NCI-H748 (cell line): Measurements from ENCODE around the gene DERA.
"Not testable (repeated sequence)": the region's sequence is repeated elsewhere in the genome, so short reads cannot be mapped to it uniquely, and the experiment has no call there.

ENCODE experiments used
- DNase-seq: peaks from one replicate; lab custom pipeline; 2025; ENCODE audit not compliant: unreplicated experiment; lab: John Stamatoyannopoulos, UW

DERA gene

GRCh38 chr12:15997910-15998309 lies 86.8 kb downstream of the DERA start:
- no peak for DNase-seq

DNA sequence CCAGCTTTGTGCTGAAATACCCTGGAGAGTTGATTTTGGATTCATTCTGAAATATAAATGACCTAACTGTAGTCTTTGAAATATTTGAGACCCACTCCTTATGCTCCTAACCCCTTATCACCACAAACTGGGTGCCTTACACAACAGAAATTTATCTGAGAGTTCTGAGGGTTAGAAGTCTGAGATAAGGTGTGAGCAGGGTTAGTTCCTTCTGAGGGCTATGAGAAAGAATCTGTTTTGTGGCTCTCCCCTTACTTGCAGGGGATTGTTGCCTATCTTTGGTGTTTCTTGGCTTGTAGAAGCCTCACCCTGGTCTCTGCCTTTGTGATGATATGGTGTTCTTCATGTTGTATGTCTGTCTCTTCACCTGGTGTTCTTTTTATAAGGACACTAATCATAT lies 91.7 kb downstream of the DERA start:
- DNase-seq = no peak

DNA sequence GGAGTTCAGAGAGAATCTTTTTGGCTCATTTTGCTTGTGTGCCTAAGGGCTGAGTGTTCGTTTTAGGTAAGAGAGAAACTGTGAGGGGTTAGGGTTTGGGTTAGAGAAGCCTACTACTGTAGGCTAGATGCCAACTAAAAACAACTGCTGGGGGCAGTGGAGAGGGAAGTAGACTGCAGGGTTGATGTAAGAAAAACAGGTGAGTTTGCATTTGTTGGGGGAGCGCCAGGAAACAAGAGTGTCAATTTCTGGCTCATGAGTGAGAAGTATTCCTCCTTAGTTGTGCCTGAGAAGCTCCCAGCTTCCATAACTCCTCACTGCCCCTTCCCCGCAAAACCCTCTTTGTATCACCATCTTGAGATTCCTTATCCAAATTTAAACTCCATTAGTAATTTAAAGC lies 92.3 kb downstream of the DERA start:
- DNase-seq = no peak

DNA sequence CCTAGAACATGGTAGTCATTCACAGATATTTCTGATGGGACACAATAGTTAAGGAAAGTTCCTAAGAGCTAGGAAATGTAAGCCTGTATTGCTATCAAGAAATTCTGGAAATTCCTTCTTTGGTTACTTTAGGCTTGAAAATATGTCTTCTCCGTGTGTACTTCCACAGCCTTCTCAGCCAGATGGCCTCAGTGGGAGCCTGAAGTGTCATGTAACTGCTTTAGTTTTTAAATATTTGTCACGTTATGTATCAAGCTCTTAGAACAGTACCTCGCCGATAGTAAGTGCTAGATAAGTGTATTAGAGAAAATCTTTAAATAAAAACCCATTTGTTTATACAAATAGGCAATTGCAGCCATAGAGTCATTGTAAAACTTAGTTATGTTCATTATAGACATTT lies 95.6 kb downstream of the DERA start:
- no peak for DNase-seq

GRCh38 chr12:16008421-16008824 lies 97.3 kb downstream of the DERA start:
- no peak for DNase-seq

GRCh38 chr12:16012117-16012516 lies 101.0 kb downstream of the DERA start:
- no peak for DNase-seq

DNA sequence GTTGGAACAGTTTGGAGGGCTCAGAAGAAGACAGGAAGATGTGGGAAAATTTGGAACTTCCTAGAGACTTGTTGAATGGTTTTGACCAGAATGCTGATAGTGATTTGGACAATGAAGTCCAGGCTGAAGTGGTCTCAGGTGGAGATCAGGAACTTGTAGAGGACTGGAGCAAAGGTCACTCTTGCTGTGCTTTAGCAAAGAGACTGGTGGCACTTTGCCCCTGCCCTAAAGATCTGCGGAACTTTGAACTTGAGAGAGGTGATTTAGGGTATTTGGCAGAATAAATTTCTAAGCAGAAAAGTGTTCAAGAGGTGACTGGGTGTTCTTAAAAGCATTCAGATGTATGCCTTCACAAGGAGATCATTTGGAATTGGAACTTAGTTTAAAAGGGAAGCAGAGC lies 102.6 kb downstream of the DERA start:
- DNase-seq = not testable (repeated sequence)

DNA sequence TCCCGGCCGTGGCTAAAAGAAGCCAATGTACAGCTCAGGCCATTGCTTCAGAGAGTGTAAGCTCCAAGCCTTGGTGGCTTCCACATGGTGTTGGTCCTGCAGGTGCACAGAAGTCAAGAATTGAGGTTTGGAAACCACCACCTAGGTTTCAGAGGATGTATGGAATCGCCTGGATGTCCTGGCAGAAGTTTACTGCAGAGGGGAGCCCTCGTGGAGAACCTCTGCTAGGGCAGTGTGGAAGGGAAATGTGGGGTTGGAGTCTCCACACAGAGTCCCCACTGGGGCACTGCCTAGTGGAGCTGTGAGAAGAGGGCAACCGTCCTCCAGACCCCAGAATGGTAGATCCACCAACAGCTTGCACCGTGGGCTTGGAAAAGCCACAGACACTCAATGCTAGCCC lies 103.3 kb downstream of the DERA start:
- DNase-seq = not testable (repeated sequence)

DNA sequence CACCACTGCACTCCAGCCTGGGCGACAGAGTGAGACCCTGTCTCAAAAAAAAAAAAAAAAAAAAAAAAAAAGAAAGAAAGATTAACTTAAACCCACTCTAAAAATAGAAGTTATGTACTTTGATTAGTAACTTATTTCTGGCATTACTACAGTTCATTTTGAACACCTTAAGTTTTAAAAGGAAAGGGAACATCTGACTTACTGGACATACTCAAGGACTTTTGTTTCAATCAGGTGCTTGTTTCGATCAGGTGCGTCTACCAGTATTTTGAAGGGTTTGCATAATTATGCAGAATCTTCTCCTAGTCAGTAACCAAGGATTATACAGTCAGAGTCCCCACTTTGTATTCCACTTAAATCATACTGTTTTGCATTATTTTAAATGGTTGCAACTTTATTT lies 105.6 kb downstream of the DERA start:
- DNase-seq = no peak

GRCh38 chr12:16018306-16018705 lies 107.2 kb downstream of the DERA start:
- DNase-seq = no peak

GRCh38 chr12:16019136-16019535 lies 108.0 kb downstream of the DERA start:
- no peak for DNase-seq

GRCh38 chr12:16020031-16020430 lies 108.9 kb downstream of the DERA start:
- no peak for DNase-seq

DNA sequence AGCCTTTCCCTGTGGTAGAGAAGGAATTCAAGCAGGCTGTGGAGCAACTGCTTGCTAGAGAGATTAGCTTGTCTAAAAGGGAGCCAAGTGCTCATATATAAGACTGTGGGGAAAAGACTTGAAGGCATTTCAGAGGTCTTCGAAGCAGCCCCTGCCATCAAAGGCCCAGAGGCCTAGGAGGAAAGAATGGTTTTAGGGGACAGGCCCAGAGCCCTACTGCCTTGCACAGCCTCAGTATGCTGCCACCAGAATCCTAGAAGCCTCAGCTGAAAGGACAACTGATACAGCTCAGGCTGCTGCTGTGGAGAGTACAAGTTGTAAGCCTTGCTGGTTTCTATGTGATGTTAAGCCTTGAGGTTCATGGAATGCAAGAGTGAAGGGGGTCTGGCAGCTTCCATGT lies 109.9 kb downstream of the DERA start:
- DNase-seq = no peak

DNA sequence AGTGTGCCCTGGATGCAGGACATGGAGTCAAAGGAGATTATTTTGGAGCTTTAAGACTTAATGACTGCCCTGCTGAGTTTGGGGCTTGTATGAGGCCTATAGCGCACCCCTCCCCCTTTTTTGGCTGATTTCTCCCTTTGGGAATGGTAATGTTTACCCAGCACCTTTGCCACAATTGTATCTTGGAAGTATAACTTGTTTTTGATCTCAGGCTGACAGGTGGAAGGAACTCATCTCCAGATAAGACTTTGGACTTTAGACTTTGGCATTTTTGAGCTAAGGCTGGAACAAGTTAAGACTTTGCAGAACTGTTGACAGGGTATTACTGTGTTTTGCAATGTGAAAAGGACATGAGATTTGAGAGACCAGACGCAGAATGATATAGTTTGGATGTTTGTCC lies 110.5 kb downstream of the DERA start:
- DNase-seq = no peak

DNA sequence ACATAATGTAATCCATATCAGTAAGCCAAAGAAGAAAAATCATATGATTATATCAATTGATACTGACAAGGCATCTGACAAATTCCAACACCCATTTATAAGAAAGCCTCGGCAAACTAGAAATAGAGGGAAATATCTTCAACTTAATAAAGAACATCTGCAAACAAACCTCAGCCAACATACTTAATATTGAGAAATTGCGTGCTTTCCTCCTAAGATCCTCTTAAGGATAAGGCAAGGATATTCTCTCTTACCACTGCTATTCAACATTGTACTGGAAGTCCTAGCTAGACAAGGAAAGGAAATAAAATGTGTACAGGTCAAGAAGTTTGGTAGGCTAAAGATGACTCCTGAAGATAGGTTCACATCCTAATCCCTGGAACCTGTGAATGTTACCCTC lies 115.9 kb downstream of the DERA start:
- no peak for DNase-seq

DNA sequence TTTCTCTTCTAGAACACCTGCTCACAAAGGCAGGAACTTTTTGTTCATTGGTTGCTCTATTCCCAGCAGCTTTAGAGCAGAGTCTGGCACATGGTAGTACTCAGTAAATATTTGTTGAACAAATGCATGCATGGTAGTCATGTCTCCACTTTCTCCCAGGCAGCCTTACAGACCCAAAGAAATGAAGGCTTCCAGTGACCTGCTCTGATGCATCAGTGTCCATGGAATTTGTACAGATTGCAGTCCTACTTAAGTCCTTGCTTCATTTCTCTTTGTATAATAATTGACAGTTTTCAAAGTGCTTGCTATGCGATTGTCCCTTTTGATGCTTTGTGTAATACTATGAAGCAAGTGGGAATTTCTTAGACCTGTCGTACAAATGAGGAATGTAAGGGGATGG lies 119.6 kb downstream of the DERA start:
- DNase-seq = peak; percentile 43

DNA sequence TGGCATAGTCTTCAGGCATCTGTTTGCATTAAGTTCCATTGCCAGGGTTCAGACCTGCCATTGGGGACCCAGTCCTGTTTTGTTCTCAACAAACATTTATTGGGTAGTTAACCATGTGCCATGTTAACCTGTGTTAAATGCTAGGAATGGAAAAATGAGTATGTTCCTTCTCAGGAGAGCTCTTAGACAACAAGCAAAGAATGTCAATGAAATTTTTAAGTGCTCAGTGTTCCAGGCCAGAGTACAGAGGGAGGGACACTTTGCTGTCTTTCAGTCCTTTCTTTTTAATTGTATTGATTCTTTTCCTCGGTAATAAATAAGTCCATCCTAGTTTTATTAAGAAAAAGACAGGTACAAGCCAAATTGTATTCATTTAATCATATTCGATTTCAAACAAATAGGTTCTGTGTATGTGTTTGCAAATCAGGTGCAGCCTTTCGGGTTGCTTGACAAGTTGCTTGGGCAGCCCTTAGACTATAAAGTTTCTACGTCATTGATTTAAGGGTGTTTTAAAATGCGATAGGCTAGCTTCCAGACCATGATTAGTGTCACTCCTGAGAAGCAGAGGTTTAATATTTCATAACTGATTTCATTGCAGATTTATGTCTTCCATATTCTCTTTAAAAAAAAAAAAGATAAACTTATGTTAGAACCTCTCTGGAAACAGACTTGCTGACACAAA lies 123.1 kb downstream of the DERA start:
- no peak for DNase-seq

DNA sequence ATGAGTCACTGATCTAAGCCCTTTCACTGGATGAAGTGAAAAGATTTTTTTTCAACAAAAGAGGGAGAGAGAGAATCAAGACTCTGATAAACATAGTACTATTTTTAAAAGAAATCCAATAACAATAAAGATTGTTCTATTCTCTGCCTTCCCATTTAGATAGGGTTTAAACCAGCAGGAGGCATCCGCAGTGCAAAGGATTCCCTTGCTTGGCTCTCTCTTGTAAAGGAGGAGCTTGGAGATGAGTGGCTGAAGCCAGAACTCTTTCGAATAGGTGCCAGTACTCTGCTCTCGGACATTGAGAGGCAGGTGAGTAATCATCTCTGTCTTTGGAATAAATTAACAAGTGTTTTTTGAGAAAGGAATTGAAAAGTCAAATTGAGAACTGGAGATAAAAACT lies 124.9 kb downstream of the DERA start:
- no peak for DNase-seq

GRCh38 chr12:16037533-16037932 lies 126.4 kb downstream of the DERA start:
- DNase-seq = peak; percentile 71

DNA sequence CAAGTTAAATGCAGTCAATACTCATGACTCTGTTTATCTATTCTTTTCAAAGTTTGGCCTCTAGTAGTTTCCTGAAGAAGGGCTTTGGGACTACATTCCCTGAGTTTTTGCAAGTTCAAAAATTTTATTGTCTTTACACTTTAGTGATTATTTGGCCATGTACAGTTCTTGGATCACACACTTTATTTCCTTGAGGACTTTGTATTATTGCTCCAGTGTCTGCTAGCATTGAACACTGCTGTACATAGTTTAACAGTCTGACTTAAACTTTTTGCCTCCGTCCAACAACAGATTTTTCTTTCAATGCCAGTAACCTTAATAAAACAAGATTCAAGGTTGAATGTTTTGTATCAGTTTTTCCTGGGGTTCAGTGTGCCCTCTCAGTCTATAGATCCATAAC lies 132.3 kb downstream of the DERA start:
- DNase-seq = no peak

- no peak for DNase-seq
Observed at GRCh38 chr12:16046266-16046665, 135.1 kb downstream of the DERA start.

GRCh38 chr12:16048511-16048910 lies 137.4 kb downstream of the DERA start:
- DNase-seq = no peak

- DNase-seq = no peak
Observed at GRCh38 chr12:16056910-16057309, 145.8 kb downstream of the DERA start.
